Right lung (tissue), 5 donors: Measurements from ENCODE around the gene MAOA. TPM values are rescaled to one million over a fixed set of nuclear protein-coding genes. Genes with fewer than 3 reads are reported as not detected.
"Not testable (repeated sequence)": the region's sequence is repeated elsewhere in the genome, so short reads cannot be mapped to it uniquely, and the experiment has no call there.

Experiments used
- DNase-seq, 2 donors: peaks; one replicate each; pipeline ENCODE4 v3.0.0-alpha.2; 2013
- polyA plus RNA-seq, 5 donors: library from polyadenylated mRNA; unstranded; fragments of 120-200 nt; gene quantifications; one replicate each; pipeline versions ENCODE4 v1.2.1 to v1.2.3, GENCODE V29; 2013; ENCODE audit warnings: inconsistent platforms in 1 of 5, low replicate concordance in 1 of 5; ENCODE audit not compliant: insufficient read length in 5 of 5, insufficient read depth in 1 of 5

Gene MAOA
- polyA plus RNA-seq, 5 donors: 43.4 to 67.6 (median 60.0) TPM

DNA sequence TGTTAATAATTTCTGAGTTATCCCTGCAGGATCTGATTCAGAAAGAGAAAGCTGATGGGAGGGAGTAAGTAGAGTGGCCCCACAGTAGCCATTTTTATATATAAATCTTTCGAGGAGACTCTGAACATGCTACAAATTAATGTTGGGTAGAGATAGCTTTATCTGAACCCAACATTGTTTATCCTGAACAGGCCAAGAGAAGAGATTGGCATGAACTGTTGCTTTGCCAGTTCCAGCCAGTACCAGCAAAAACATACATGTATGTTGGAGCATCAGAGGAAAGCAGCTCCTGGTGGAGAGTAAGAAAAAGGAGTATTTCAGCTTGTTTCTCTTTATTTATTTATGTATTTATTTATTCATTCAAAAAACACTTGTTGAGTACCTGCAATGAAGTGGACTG, 1.6 kb downstream of the MAOA start:
- no peak for DNase-seq

DNA sequence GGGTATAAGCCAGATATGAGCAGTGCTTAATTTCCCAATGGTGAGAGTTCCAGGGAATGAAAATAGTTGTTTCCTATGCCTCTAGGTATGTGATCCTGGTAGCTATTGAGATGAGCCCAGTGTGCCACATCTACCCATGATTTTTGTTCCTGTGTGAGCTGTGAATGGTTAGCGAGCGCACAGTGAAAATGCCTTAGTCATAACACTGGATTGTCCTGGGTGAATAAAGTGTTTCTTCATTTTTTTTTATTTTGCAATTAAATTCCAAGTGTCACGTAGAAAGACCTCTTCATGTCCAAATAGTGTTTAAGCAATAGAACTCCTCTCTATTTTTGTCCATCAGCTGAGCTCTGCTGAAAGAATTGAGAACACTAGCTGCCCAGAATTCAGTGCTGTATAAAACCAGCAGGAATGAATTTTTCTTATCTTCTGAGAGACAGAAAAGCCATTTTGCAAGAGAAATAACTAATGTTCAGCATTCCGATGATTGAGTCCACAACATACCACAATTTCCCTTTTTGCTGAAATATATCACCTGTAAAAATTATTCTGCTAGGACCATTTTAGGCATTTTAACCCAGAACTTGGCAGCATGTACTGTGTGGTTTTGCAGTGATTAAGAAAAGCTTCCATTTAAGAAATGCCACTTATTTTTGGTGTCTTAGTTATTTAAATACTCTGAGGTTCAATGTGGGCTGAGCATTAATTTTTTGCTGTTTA, 5.6 kb downstream of the MAOA start:
- no peak for DNase-seq

DNA sequence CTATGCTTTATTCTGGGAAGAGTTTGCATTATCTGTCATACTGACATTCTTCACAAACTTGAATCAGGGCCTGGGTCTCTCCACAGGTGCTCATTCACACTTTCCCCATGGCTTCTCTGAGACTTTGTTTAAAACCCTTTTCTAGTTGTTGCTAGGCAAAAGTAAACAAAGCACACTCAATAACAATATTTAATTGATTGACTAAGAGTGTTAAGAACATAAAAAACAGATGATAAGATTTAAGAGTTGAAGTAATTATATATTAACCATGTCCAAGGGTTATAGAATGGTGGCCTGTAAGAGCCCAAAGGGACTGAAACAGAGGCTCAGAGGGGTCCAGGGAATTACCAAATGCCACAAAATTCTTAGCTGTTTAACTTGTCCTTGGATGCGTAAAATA, 7.1 kb downstream of the MAOA start:
- DNase-seq: no peak

DNA sequence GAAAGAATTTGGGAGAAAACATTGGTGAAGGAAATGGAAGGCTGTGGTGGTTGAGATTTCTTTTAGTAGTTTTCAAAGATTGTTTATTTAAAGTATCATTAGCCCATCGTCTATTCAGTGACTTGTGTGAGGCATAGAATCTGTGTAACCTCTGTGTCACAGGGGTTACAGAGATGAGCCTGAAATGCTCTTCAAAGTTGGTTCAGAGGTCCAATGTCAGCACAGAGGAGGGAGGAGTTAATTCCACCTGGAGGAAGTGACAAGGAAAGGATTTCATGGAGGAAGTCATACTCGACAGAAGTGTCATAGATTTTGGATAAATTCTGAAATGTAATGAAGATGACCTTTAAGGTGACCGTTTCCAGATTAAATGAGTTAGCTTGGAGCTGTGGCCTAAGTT, 8.2 kb downstream of the MAOA start:
- DNase-seq: no peak

DNA sequence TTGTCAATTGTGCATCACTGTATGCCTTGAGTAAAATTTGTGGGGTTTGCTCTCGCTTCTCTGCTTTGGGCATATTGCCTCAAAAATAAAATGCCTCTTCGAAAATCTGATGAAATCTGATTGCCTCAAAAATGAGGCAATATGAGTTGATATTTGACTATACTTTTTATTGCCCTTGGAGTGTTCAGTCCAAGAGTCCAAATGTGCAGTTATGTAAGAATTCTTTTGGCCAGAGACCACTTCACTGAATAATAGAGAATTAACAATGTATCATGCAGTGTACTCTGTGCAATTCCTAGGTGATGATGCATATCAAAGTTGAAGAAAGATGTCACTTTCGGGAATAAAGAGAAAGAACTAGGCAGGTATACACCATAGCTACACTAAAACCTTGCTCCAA, 8.6 kb downstream of the MAOA start:
- no peak for DNase-seq

DNA sequence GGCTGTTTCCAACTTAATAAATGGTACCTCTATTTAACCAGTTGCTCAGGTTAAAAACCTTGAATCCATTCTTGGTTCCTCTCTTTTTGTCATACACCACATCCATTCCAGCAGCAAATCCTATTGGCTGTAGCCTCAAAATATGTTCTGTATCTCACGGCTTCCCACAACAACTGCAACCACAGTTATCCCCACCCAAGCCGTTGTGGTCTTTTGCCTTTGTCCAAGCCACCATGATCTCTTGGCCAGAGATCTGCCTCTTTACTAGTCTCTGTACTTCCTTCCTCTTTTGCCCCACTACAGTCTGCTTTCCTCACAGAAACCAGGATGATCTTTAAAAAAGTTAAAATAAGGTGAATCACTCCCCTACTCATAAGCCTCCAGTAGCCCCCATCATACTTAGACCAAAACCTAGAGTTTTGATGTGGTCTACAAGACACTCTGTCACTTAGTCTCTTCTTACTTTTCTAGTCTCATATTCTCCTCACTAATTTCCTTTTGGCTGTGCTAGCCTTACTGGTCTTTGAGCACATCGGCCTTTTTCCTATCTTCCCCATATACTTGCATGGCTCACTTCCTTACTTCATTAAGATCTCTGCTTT, 10.3 kb downstream of the MAOA start:
- no peak for DNase-seq

DNA sequence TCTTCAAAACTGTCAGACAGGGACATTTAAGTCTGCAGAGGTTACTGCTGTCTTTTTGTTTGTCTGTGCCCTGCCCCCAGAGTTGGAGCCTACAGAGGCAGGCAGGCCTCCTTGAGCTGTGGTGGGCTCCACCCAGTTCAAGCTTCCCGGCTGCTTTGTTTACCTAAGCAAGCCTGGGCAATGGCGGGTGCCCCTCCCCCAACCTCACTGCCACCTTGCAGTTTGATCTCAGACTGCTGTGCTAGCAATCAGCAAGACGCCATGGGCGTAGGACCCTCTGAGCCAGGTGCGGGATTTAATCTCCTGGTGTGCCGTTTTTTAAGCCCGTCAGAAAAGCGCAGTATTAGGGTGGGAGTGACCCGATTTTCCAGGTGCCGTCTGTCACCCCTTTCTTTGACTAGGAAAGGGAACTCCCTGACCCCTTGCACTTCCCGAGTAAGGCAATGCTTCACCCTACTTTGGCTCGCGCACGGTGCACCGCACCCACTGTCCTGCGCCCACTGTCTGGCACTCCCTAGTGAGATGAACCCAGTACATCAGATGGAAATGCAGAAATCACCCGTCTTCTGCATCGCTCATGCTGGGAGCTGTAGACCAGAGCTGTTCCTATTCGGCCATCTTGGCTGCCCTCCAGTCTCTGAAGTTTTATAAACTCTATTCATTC, 20.0 kb downstream of the MAOA start:
- not testable (repeated sequence) for DNase-seq

DNA sequence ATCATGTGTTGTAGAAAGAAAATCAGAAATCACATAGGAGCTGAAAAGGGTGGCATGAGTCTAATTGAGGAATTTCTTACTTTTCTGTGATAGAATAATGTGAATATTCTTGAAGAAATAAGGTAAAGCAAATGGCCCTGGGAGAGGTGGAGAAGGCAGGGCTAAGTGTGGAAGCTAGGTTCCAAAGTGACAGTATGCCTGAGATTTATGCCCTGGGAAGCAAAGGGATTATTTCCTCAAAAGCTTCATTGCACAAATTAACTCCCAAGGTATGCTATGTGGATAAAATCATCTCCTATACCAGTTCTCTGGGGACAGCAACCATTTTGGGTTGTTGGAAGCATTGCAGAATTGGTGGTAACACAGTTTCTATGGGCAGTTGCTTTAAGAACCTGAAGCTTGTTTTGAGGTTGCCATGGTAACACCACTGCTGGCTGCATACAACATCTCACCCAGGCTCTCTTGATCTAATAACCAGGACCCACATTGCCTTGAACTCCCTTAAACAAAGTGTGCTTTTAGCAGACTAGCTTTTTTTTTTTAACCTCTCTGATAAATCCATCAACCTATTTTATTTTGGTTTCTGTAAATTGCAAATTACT, 21.0 kb downstream of the MAOA start:
- peak; percentile 62 to 65 for DNase-seq

DNA sequence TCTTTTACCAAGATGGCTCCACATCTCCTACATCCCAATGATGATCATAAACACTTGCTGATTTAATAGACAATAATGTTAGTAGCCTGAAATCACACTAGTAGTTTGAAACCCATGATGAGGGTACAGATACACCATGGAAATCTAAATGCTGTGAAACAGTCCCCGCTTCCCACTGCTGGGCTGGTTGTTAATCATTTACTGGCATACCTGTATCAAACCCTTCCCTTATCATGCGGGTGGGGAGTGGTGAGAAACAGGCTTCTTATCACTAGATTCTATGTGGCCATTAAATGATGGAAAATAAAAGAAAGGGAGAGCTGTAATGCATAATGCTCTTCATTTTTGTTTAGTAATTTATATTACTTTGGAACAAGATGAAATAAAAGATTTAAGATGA, 21.9 kb downstream of the MAOA start:
- DNase-seq: no peak

DNA sequence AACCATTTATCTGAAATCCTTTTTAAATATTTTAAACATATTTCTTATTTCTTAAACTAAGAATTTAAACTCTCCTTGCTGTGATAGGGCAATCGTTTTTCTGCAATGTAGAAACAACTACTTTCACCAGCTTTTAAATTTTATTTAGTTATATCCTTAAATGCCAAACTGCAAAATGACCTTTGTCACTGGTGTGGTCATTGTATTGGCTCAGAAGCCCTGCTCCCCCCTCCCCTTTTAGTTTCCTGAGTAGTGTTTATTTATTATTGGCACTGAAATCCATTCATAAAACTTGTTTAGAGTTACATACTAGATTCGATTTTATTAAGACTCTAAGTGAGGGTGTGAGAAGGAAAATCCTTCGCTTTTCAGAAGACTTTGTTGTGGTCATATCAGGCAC, 23.0 kb downstream of the MAOA start:
- no peak for DNase-seq

DNA sequence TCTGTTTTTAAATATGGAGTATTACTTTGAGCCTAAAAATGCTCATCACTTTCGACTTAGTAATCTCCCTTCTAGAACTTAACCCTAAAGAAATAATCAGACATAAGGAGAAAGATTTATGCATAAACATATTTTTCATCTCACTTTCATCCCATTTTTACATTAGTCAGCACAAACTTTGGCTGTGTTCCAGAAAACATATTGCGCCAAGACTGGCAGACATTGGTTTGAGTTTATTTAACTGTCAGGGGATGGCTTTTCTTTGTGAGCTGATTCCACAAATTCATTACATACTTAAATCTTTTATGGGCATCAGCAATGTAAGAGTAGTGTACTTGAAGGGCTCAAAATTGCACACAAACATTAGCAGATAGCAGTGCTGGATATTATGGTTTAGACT, 23.7 kb downstream of the MAOA start:
- DNase-seq: no peak

DNA sequence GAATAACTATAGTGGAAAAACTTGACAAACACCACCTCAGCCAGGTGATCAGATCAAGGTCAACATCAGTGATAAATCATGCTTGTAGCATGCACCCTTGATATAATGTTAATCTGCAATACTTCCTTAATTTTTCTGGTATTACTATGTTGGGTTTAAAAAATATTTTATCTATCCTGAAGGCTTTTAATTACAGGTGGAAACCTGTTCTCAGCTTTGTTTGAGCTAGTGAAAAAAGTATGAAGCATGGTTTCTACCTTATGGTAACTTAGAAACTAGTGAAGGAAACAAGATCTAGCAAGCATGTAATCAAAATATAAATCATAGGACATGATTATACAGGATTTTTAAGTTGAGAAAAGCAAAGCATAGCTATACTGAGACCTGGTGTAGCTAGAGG, 26.6 kb downstream of the MAOA start:
- no peak for DNase-seq

DNA sequence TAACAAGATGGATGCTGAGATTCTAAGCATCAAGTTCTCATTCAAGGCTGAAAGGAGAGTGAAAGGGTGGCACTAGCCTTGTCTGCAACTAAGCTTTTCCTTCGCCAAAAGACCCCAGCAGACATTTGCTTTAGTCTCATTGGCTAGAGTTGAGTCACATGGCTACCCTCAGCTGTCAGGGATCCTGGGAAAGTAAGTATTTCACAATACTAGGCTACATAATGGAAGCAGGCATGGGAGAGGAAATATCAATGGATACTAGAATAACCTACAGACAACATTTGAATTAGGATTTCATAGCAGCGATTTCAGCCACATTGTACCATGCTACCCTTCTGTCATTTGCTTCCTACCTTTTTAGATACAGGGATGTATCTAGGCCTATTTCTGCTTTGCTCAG, 29.1 kb downstream of the MAOA start:
- DNase-seq: no peak

DNA sequence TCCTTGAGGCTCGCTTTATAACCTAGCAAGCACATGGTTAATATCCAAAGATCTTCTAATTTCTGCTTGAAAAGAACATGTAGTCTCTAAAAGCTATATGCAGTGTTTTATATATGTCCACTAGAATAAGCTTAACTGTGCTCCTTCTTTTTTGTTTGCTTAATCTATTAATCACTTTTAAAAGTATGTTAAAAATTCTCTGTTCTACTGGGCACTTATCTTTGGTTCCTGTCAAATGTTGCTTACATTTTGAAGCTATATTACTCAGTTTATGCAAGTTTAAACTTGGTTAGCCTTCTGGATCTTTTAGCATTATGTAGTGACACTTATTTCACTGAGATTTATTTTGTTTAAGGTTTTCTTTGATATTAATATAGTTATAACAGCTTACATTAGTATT, 32.5 kb downstream of the MAOA start:
- no peak for DNase-seq

DNA sequence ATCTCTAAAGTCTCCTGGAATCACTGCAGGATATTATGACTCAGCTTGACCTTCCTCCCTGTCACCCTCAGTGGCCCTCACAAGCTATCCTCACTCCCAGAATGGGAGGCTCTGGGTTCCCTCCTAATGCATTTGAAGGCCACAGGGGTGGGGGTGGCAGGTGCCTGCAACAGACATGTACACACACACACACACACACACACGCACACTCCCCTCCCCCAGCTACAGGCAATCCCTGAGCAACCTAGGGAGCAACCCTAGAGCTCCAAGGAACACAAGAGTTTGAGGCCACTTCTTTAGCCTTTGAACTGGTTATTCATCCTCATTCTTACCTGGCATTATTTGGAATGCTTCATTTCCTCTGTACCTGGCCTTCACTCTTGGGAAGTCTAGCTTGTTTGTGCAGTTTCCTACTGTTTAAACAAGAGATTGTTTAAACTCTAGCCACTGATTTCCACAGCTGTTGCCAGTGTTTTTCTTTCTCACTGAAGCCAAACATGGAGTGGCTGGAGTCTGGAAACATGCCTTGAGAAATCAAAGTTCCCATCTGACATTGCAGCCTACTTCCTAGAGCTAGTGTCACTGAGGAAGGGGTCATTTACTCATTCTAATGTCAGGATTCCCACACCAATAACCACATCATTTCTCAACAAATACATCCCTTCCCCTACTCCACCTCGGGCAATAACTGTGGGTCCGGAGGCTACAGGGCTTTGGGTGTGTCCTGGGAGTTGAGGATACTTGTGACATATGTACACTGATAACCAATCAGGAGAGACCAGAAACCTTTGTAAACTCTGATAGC, 37.7 kb downstream of the MAOA start:
- DNase-seq: no peak

DNA sequence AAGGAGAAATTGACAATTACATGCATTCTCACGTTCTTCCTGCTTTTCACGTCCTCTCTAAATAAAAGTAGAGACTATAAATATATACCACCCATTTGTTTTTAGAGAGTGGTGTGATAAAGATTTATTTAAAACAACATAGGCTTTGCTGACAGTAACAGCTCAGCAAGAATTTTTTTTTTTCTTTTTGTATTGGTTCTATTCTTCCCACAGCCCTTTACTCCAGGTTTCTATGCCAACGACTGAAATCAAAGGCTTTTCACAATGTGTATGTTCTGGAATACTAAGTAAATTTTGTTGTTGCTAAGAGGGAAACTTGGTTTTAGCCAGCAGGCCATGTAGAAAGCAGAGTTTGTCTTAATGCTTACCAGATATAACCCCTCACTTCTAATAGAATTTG, 43.4 kb downstream of the MAOA start:
- DNase-seq: no peak

DNA sequence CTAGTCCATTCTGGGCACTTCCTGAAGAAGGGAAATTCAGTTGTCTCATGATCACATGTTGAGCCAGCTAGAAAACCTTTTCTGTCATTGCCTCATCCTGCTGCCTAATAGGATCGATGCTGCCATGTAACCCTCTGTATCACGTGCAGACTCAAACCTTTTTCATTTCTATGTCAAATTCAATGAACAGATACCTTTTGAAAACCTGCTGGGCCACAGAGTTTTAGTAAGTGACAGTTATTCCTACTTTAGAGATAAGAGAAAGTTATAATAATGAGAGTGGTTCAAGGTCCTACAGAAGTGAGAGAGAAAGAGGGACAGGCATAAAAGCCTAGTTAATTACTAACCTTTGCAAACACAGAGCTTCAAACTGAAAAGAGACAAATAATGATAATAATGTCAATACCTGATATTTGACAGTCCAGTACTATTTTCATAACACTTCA, 46.0 kb downstream of the MAOA start:
- DNase-seq: no peak

DNA sequence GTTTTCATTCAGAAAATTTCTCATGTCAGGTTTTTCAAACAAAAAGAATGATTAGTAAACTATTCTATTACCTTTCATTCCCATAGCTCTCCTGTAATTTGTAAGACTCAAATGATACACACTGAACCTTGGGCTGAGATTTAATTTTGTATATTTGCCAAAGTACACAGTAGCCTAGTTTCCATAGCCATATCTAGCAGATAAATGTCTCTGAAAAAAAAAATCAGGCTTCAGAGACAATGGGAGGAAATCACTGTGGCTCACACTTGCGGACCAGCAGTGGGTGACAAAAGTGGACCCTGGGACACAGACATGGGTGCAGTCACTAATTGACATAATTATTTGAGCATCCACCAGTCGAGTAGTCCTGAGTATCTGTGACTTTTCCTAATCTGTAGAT, 46.6 kb downstream of the MAOA start:
- DNase-seq: no peak

DNA sequence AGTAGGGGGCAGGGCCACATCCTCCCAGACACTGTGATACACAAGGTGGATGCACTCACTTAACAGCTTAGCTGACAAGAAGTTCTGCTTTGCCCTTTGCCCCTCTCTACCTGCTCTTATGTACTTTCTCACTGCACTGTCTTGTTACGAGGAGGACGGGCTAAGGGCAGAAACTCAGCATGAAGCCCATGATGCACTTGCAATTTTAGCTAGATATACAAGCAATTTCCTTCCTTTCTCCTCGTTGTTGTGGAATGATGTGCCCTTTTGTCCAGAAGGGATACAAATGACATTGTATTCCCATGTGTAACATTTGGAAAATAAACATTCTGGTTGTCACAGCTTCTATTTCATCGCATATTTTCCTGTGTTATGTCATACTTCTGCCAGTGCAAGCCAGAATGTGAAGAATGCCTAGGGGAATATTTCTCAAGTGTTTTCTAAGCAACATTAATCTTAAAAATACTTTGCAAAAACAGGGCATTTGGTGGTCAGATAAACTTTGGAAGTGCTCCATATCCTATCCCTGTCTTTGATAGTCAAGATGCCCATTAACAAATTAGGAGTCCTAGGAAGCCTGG, 47.2 kb downstream of the MAOA start:
- DNase-seq: no peak

DNA sequence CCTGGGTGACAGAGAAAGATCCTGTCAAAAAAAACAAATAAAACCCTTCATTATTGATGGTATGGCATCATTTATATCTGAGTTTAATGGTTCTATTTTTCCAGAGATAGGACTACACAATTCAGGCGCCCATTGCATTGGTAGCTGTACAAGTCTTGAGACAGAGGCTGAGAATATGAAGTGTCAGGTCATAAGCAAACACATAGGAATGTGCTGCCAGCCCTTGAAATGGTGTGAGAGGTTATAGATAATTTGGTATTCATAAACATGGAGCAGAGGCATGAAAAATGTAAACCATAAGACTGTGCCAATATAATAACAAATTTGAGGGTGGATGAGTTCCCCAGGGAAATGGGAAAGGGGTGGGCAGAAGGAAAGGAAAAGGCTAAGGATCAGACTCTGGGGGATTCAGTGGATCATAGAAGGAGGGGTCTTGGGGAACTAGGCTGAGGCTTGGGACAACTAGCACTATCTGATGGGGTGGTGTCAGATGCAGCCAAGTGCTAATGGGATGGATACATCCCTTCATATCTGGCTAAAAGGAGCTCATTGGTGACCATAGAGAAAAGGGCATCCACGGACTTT, 50.8 kb downstream of the MAOA start:
- peak; percentile 56 to 63 for DNase-seq
